ENCODE results near the gene CACNG3.
"Not testable (repeated sequence)": the region's sequence is repeated elsewhere in the genome, so short reads cannot be mapped to it uniquely, and the experiment has no call there.

The CACNG3 gene

DNA sequence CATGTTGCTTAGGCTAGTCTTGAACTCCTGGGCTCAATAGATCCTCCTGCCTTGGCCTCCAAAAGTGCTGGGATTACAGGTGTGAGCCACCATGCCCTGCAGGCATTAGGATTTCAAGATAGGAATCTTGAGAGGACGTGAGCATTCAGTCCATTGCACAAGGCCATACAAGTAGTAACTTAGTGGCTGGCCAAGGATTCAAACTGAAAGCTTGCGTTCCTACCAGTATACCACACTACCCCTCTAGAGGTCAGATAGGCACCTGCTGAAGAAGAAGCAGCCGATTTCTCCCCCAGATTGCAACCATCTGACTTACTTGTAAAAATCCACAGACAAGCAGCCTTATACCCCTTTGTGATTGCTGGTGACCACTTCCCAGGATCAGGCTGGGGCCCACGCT lies 80.9 kb downstream of the CACNG3 start:
- no peak for DNase-seq

DNA sequence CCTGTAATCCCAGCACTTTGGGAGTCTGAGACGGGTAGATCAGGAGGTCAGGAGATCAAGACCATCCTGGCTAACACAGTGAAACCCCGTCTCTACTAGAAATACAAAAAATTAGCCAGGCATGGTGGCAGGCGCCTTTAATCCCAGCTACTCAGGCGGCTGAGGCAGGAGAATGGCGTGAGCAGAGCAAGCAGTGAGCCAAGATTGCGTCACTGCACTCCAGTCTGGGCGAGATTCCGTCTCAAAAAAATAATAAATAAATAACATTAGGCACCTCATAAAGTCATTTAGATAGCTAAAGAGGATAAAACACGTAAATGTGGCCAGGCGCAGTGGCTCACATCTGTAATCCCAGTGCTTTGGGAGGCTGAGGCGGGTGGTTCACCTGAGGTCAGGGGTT lies 87.7 kb downstream of the CACNG3 start:
- not testable (repeated sequence) for DNase-seq

DNA sequence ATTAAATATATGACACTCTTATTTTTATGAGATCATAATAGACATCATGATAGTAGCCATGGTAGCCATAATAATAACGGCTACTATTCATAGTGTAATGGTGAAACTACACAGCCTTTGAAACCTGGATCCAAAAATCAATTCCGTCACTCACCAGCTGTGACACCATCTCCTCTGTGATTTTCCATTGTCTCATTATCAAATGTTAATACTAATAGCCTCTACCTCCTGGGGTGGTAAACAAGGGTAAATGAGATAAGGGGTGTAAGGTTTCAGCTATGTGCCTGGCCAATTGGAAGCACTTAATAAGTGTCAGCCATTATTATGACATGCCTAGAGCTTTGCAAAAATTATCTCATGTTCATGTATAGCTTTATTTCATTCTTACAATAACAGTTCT lies 88.6 kb downstream of the CACNG3 start:
- DNase-seq, result no peak

DNA sequence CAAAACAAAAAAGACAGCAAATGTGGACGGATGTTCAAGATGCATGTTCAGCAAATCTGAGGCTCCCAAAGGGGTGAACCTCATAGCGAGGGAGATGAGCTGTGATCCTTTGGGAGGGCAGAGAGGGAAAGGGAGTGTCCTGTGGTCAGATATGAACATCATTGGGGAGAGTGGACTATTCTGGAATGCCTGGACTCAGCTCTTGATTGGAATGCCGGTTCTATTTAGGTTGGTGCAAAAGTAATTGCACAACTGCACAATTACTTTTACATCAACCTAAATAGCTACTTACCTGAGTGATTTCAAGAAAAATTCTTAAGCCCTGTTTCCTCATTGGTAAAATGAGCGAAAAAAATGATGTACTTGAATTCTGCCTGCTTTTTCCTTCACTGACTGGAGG lies 89.6 kb downstream of the CACNG3 start:
- DNase-seq, result no peak

DNA sequence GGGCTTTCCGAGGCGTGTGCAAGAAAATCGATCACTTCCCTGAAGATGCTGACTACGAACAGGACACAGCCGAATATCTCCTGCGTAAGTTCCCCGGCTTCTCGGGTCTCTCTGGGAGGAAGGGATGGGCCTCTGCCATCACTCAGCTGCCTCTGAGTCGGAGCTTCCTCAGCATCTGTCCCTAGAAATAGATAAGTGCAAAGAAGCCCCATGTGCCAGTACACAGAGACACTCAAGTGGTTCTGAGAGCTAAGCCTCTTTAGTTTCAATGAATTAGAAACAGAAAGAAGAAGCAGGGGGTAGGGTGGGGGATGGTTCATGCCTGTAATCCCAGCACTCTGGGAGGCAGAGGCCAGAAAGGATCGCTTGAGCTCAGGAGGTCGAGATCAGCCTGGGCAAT lies 90.6 kb downstream of the CACNG3 start:
- DNase-seq, result no peak

DNA sequence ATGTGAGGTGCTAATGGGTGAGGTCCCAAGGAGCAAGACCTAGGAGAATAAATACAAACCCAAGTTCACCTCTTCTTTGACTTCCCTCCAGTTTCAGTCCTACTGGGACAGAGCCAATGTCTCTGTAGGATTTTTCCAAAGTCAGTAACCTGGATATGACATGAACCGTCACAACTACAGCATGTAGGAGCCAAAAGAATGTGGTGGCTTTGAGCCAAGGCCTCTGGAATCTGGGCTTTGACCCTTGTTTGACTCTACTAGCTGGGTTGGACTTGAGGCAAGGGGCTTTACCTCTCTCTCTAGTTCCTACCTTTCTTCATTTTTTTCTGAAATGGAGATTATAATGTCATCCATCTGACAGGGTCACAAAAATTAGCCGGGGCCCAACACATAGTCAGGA lies 91.4 kb downstream of the CACNG3 start:
- no peak for DNase-seq

DNA sequence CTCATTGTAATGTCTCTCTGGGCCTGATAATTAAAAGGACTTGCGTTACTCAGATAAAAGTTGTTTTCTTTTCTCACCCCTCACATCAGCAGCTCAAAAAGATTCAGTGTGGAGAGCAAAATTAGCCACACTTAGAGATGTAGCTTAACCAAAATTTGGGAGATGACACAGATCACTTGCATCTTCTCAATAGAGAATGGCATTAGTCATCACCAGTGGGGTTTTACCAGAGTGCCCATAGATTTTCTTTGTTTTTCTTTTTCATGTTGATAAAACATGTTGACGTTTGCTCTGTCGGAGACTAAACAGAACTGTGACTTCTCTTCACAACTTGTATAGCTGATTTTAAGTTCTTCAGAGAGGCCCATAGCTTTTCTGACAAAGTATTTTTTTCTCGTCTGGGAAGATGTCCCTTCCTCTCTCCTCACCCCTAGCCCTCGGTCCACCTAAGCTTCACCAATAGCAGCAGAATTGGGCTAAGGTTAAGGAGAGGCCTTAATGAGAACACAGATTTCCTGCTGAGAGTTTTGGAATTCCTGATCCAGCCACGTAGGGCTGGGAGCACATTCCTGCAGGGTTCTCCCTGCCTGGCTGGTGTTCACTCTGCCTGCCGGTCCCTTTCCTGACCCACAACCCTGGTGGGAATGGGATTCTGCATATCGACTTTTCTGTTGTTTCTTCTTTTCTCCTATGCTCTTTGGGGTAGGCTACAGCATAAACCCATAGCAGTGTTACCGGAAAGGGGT lies 92.6 kb downstream of the CACNG3 start:
- no peak for DNase-seq

DNA sequence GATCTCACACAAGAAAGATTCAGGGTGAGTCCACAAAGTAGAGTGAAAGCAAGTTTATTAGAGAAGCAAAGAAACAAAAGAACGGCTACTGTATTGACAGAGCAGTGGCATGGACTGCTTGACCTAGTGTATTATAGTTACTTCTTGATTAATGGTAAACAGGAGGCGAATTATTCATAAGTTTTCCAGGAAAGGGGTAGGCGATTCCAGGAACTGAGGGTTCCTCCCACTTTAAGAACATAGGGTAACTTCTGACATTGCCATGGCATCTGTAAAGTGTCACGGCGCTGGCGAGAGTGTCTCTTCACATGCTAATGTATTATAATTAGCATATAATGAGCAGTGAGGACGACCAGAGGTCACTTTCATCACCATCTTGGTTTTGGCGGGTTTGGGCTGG lies 93.2 kb downstream of the CACNG3 start:
- DNase-seq, result no peak

DNA sequence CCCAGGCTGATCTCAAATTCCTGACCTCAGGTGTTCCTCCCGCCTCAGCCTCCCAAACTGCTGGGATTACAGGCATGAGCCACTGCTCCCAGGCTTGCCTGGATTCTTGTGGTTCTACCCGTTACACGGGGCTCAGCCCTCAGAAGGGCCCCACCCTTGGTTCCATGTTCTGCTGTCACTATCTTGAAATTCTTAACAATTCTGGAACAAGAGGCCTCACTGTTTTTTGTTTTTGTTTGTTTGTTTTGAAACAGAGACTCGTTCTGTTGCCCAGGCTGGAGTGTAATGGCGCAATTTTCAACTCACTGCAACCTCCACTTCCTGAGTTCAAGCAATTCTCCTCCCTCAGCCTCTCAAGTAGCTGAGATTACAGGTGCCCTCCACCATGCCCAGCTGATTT lies 96.6 kb downstream of the CACNG3 start:
- no peak for DNase-seq

DNA sequence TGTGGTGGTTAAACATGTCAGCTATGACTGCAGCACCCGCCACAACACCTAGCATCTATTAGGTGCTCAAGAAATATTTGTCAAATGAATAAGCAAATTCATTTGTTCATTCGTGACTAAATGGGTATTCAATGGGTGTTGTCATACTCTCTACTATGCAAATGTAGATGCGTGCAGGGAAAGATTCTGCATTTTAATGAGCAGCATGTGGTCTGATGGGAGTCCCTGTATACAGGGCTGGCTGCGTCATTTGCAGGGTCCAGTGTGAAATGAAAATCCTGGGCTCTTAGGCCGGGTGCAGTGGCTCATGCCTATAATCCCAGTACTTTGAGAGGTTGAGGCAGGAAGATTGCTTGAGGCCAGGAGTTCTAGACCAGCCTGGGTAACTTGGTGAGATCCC lies 97.5 kb downstream of the CACNG3 start:
- DNase-seq, result no peak

DNA sequence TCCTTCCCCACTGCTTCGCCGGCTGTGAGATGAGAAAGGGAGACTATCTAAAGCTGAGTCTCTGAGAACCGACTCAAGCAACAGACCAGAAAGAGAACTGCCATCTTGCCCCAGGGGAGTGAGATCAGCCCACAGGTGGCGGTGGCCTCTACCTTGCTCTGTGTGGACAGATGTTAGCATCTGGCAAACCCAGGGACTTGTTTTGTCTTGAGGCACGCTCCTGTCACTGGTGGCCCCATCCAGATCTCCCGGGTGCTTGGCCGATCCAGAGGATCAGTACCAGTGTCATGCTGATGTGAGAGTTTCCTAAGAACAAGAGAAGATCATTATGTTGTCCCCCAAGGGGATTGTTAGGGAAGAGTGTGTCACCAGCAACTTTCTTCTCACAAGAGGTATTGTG lies 101.4 kb downstream of the CACNG3 start:
- DNase-seq, result no peak

DNA sequence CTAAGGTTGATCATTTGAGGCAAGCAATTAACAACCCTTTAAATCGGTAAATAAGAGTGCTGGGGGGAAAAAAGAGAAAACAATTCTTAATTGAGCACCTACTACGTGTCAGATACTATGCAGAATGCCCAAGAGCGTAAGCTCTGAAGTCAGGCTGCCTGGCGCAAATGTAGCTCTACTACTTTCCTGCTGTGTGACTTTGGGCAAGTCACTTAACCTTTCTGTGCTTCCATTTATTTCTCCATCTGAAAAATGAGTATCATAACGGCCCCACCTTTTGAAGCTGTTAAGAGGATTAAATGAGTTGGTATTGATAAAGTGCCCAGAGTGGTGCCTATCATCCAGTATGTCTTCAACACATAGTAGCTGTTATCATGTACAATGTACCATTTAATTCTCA lies 102.0 kb downstream of the CACNG3 start:
- no peak for DNase-seq

DNA sequence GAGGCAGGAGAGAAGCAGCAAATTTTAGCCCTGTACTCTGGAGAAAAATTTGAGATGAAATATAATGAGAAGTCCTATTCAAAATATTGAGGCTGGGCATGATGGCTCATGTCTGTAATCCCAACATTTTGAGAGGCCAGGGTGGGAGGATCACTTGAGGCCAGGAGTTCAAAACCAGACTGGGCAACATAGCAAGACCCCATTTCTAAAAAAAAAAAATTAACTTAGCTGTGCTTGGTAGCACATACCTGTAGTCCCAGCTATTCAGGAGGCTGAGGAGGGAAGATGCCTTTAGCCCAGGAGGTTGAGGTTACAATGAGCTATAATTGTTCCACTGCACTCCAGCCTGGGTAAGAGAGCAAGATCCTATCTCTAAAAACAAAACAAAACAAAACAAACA lies 103.4 kb downstream of the CACNG3 start:
- no peak for DNase-seq

DNA sequence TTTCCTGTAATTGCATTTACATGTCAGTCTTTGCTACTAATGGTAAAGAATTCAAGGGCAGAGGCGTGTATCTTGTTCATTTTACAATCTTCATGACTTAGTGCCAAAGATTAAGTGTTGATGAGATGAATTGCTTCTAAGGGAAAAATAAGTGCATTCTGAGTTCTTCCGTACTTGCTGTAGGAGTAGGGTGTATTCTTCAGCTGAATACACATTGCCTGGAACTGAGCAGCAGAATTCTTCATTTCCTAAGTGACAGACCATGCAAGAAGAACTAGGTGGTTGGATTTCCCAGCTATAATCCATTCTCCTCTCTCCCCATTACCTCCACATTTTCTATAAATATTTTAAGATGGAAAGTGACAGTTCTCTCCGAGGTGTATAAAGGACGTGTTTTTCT lies 104.8 kb downstream of the CACNG3 start:
- no peak for DNase-seq

DNA sequence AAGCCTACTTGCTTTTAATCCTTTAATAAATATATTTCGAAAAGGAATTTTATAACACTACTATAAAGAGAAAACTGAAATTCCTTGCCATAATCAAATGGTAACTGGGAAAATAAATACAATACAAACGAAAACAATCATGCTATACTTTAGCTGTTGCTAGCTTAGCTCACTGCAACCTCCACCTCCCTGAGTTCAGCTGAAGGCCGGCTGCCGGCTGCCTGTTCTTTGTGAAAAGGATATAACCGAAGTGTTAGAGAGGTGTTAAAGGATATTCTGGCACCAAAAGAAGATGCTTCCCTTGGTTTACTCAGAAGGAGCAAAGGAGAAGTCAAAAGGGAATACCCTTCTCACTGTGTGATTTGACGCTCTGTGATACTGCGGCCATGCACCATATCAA lies 108.5 kb downstream of the CACNG3 start:
- no peak for DNase-seq

DNA sequence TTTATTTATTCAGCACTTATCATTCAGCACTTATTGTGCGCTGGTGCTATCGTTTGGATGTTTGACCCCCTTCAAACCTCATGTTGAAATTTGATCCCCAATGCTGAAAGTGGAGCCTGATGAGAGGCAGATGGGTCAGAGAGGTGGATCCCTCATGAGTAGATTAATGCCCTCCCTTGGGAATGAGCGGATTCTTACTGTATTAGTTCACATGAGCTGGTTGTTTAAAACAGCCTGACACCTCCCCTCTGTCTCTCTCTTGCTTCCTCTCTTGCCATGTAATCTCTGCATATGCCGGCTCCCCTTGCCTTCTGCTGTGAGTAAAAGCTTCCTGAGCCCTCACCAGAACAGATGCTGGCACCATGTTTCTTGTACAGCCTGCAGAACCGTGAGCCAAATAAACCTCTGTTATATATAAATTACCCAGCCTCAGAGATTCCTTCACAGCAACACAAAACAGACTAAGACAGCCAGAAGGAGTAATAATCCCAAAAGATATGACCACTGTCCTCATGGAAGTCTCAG lies 111.1 kb downstream of the CACNG3 start:
- DNase-seq, result no peak

DNA sequence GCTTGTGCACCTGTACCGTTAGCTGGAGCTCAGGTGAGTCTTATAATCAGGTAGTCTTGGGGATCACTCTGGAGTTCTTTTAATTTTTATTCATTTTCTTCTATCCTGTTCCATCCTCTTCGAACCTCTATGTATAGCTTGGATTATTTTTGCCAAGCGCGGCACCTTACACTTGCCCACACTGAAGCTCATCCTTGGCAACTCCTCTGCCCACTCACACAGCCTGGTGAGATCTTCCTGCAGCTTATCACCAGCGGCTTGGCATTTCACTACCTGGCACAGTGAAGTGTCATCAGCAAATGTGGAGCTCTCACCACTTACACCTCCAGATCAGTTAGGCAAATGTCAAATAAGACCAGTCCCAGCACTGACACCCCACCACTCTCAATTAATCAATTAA lies 116.7 kb downstream of the CACNG3 start:
- no peak for DNase-seq

DNA sequence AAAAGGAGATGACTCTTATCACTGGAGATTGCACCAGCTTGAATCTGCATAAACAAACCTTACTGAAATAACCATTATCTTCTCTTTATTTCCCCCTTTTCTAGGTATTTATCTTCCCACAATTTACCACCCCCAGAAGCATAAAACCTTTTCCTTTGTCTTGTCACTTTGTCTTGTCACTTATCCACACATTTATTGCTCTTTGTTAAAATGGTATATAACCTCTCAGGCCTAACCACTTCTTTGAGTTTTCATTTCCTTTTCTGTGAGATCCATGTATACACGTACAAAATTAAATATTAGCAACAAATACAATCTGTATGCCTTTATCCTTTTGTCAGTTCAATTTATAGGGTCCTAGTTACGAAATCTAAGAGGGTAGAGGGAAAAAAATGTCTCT lies 122.9 kb downstream of the CACNG3 start:
- DNase-seq, result no peak

DNA sequence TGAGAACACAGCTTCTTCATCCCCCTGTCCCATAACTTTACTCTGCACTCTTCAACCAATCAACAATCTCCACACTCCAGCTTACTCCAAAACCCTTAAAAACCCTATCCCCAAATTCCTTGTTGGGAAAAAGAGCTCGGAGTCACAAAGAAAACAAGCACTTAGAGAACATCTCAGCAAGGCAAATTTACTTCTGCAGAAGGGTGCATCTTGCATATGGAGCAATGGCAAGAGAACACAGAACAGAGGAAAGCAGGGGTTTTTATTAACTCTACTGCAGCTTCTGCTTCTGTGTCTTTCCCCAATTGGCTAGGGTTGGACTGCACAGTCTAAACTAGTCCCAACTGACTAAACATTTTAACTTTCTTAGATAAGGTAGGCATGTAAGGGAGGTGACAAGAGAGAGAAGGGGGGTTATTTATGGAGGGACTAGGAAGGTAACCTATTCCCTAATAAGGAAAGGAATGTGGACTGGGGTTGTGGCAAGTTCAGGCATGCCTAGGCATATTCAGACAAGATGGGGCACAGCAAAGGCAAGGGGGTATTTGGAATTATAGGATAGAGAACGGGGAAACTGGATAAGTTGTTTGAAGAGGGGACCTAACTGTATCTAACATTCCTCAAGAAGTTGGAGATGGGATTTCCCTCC lies 125.5 kb downstream of the CACNG3 start:
- DNase-seq, result no peak

DNA sequence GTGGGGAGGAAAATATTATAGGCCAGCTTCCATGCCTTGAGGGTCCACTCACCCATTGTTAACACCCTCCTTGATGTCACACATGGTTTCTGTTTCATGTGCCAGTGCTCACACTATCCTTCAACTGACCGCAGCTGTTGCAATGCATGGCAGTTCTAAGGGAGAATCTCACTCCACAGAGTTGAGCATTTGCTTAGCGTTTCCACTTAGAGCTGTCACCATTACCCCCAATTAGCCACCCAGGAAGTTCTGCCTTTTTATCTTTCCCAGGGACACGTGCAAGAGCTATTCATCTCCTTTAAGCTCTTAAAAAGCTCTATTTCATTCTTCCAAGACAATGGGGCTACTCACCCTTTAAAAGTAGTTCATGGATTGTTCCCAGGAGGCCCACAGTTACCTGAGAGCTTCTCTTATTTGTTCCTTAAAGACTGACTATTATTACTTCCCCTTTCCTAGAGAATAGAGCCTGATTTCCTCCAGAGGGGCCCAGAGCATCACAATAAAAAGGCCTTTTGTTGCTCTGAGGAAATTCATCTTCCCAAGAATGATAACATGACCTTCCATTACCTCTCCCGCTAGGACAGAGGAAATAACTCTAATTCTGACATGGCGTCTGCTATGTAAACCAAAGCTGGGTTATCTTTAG lies 126.8 kb downstream of the CACNG3 start:
- DNase-seq, result no peak

DNA sequence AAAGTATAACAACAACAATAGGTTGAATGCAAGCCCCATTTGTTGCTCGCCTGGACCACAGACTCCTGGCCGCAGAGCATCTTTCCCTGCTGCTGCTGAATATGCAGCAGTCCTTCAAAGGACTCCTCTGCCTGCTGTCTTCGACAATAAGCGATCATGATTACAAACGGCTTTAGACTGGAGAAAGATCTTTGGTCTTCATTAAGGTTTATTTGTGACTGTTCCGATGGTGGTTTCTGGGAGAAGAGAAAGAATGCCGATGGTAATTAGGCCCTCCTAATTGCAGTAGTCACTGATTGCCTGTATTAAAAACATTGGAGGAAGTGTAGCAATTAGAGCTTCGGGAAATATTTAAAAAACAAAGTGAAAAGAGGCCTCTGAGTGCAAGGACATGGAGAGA lies 138.2 kb downstream of the CACNG3 start:
- no peak for DNase-seq

DNA sequence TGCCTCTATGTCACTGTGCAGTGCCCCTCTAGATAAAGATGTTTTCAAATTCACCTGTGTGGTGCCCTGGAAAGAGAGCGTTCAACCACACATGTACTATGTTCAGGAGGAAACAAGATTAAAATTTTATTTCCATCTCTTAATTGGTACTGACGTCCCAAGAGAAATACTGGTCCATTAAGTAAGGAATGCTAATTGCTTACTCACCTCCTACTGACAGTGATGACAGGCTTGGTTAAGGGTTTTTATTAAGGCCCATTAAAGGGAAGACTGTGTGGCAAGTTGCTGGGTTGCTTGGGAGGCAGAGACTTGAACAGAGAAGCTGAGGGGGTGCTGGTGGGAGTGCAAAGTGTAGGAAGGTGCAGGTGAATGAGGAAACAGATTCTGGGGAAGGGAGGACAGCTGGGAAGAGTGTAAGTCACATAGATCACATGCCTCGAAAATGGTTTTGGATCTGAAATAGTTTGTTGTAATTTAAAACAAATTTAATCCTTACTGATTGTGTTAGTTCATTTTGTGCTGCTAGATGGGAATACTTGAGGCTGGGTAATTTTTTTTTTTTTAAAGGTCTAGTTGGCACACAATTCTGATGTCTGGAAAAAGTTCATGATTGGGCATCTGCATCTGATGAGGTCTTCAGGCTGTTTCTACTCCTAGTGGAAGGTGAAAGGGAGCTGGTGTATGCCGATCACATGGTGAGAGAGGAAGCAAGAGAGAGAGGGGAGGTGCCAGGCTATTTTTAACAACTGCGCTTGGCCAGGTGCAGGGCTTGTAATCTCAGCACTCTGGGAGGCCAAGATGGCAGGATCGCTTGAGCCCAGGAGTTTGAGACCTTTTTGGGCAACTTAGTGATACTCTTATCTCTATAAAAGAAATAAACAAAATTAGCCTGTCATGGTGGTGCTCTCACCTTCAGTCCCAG lies 140.5 kb downstream of the CACNG3 start:
- no peak for DNase-seq

DNA sequence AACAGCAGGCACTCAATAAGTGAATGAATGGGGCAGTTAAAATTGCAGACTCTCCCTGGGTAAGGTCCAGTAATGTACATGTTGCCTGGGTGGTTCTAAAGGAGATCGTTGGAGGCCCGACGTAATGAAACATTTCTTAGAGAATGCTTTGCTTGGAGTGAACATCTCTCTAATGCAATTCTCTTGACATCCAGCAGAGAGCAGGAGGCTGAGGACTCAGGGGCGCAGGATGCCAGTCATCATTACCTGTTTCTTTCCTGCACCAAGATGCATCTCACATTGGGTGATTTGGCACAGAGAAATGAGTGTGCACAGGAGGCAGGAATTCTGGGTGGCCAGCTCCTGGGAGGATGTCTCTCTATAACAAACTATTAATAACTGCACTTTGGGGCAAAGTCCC lies 152.9 kb downstream of the CACNG3 start:
- DNase-seq, result no peak
